Esophagus squamous epithelium (tissue), 5 donors: ENCODE measurements around the gene IFIT3. TPM values are rescaled to one million over a fixed set of nuclear protein-coding genes. Genes with fewer than 3 reads are reported as not detected.
A peak's percentile ranks its signal among the peaks of the same experiment; 100 is the strongest.

Source experiments
- DNase-seq: peaks from one replicate; lab custom pipeline; 2025; lab: John Stamatoyannopoulos, UW
- H3K27ac ChIP-seq, 4 donors: fragments of 200-600 bp; sonication (generic); one replicate each; pipeline ENCODE4 v1.5.1; 2016 to 2019; ENCODE audit warnings: mild to moderate bottlenecking in 1 of 4
- H3K27me3 ChIP-seq, 4 donors: fragments of 200-600 bp; sonication (generic); 1 replicate in 3 of 4; 2 replicates in 1 of 4; pipeline versions ENCODE4 v1.5.1 to v1.6.0; 2017 to 2021; ENCODE audit warnings: antibody characterized with exemption in 1 of 4
- H3K36me3 ChIP-seq, 3 donors: fragments of 200-600 bp; sonication (generic); one replicate each; pipeline ENCODE4 v1.5.1; 2016 to 2019
- H3K4me1 ChIP-seq, 3 donors: fragments of 200-600 bp; sonication (generic); one replicate each; pipeline ENCODE4 v1.5.1; 2017 to 2019
- H3K4me3 ChIP-seq, 4 donors: fragments of 200-600 bp; sonication (generic); 1 replicate in 3 of 4; 2 replicates in 1 of 4; pipeline ENCODE4 v1.5.1; 2016 to 2019; ENCODE audit warnings: mild to moderate bottlenecking in 2 of 4, moderate library complexity in 1 of 4
- H3K9me3 ChIP-seq, 3 donors: fragments of 200-600 bp; sonication (generic); one replicate each; pipeline ENCODE4 v1.5.1; 2016 to 2019
- POLR2A ChIP-seq, 4 donors: fragments of 450-650 bp; IDR thresholded peaks; one replicate each; pipeline ENCODE4 v1.6.1; 2017; ENCODE audit warnings: antibody characterized with exemption in 4 of 4, mild to moderate bottlenecking in 4 of 4, moderate library complexity in 3 of 4
- WGBS, 2 donors: methylation state at CpG; one replicate each; pipeline ENCODE4 v1.1.5; 2018; 5-methylcytosine and 5-hydroxymethylcytosine counted together
- intact Hi-C: fragments of 100-400 bp; cut with DNase I; formaldehyde crosslinking; loops from one replicate; pipeline ENCODE4 v1.15.0; 2022
- total RNA-seq, 4 donors: library from RNA; depleted of rRNA; stranded (reverse); fragments of >200 nt; gene quantifications; one replicate each; pipeline ENCODE4 v1.1.0, GENCODE V29; 2016
- TF ChIP-seq, protein P1 (sequence below), 6 experiments: fragments of 450-650 bp in 4 of 6; fragments of 200-600 bp in 2 of 6; sonication (generic) in 2 of 6; IDR thresholded peaks; one replicate each; pipeline ENCODE4 v1.5.1; 2016 to 2019; ENCODE audit warnings: antibody characterized with exemption in 6 of 6, mild to moderate bottlenecking in 4 of 6, moderate library complexity in 4 of 6
- donor health status: DM: yes; HTN: yes; CAD: no.

Gene IFIT3
- total RNA-seq, 4 donors from 2014 or later, result 1.0 to 14.6 (median 4.2) TPM

GRCh38 chr10:89351780-89352597 lies 24.2 kb downstream of the IFIT3 start:
- Histone ChIP-seq H3K9me3 (no peaks in the 10 kb centered on the region), H3K4me3 (no peak overlapping the region), H3K27me3 (no peaks in the 10 kb centered on the region), H3K36me3 (no peaks in the 10 kb centered on the region), H3K4me1 (peaks cover 12 to 44% (median 29%) of the 10 kb centered on the region in 3 donors), H3K27ac (peak overlapping the region; percentile 20 to 83 (median 82))
- no peak for DNase-seq
- 47 to 58% methylated on average over 12 of the region's 12 CpGs for WGBS, 2 donors
- TF ChIP-seq, protein P1, sequence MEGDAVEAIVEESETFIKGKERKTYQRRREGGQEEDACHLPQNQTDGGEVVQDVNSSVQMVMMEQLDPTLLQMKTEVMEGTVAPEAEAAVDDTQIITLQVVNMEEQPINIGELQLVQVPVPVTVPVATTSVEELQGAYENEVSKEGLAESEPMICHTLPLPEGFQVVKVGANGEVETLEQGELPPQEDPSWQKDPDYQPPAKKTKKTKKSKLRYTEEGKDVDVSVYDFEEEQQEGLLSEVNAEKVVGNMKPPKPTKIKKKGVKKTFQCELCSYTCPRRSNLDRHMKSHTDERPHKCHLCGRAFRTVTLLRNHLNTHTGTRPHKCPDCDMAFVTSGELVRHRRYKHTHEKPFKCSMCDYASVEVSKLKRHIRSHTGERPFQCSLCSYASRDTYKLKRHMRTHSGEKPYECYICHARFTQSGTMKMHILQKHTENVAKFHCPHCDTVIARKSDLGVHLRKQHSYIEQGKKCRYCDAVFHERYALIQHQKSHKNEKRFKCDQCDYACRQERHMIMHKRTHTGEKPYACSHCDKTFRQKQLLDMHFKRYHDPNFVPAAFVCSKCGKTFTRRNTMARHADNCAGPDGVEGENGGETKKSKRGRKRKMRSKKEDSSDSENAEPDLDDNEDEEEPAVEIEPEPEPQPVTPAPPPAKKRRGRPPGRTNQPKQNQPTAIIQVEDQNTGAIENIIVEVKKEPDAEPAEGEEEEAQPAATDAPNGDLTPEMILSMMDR (IDR thresholded peaks at IDR 0.05), result no peak
- no peak for TF ChIP-seq POLR2A (IDR thresholded peaks at IDR 0.05)
- intact Hi-C loops, result no loop called here

DNA sequence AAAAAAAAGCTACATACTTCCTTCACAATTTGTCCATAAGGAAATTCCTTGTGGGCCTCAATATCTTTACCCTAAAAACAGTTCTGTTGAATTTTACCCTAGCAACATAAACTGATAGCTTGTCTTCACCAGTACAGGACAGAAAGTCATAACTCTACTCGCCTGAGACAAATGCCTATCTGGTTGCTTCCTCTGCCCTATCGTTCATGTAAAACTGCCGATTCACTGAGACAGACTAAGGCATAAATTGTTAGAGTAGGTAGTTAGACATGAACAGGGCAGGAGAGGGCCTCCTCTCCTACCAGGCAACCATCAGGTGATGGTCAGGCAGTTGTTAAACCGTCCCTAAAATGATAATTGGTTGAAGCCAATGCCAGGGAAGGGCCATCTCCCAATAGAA lies 25.0 kb downstream of the IFIT3 start:
- Histone ChIP-seq H3K27ac (peak overlapping the region in 1 of 4 donors; percentile 83), H3K9me3 (no peaks in the 10 kb centered on the region), H3K4me1 (peaks cover 12 to 35% (median 23%) of the 10 kb centered on the region in 3 donors), H3K4me3 (no peak overlapping the region), H3K27me3 (no peaks in the 10 kb centered on the region), H3K36me3 (no peaks in the 10 kb centered on the region)
- no peak for TF ChIP-seq POLR2A (IDR thresholded peaks at IDR 0.05)
- TF ChIP-seq, protein P1 (IDR thresholded peaks at IDR 0.05), result no peak
- no peak for DNase-seq
- intact Hi-C loops, result no loop called here
- 64 to 79% methylated on average over 3 to 4 of the region's 4 CpGs for WGBS, 2 donors

- no peaks in the 10 kb centered on the region for H3K9me3 ChIP-seq
- TF ChIP-seq, protein P1 (IDR thresholded peaks at IDR 0.05), result no peak
- TF ChIP-seq POLR2A (IDR thresholded peaks at IDR 0.05), result no peak
- no peaks in the 10 kb centered on the region for H3K36me3 ChIP-seq
- DNase-seq, result no peak
- no peak overlapping the region for H3K4me3 ChIP-seq
- no peaks in the 10 kb centered on the region for H3K27me3 ChIP-seq
- WGBS, 2 donors, result 97 to 100% methylated on average over 2 of the region's 2 CpGs
- H3K27ac ChIP-seq, result no peak overlapping the region
- peaks cover 12 to 20% (median 18%) of the 10 kb centered on the region in 3 donors for H3K4me1 ChIP-seq
- intact Hi-C loops, result no loop called here
Measured at GRCh38 chr10:89355394-89355931, 27.7 kb downstream of the IFIT3 start.

DNA sequence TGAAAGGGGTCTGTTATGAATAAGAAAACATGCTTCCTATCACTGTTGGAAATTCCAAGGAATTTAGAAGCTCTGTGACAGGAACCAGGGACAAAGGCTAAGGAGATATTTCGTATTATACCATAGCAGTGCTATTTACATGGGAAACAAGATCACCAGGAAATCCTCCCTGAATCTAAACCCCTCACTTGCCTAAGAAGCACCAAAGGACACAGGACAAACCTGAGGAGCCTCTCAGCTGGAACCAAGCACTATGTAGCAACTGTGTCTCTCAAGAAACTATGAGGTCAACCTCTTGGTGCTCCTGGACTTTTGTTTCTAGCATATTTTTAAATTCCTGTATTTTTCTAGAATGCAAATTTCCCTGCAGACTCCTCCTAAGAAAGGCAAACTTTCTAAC lies 29.3 kb downstream of the IFIT3 start:
- WGBS, 2 donors, result 72 to 78% methylated on average over 1 of the region's 1 CpG
- H3K4me3 ChIP-seq, result no peak overlapping the region
- intact Hi-C loops, result no loop called here
- H3K36me3 ChIP-seq, result no peaks in the 10 kb centered on the region
- TF ChIP-seq, protein P1 (IDR thresholded peaks at IDR 0.05), result no peak
- TF ChIP-seq POLR2A (IDR thresholded peaks at IDR 0.05), result no peak
- no peak overlapping the region for H3K27ac ChIP-seq
- DNase-seq, result no peak
- peaks cover 0 to 5% (median 1%) of the 10 kb centered on the region in 3 donors for H3K4me1 ChIP-seq
- H3K27me3 ChIP-seq, result no peaks in the 10 kb centered on the region
- H3K9me3 ChIP-seq, result no peaks in the 10 kb centered on the region

GRCh38 chr10:89357975-89358374 lies 30.2 kb downstream of the IFIT3 start:
- intact Hi-C loops, result no loop called here
- DNase-seq, result no peak
- H3K4me1 ChIP-seq, result peaks cover 0 to 10% (median 0%) of the 10 kb centered on the region in 3 donors
- H3K27ac ChIP-seq, result no peak overlapping the region
- no peaks in the 10 kb centered on the region for H3K36me3 ChIP-seq
- no peak overlapping the region for H3K4me3 ChIP-seq
- TF ChIP-seq, protein P1 (IDR thresholded peaks at IDR 0.05), result no peak
- TF ChIP-seq POLR2A (IDR thresholded peaks at IDR 0.05), result no peak
- H3K27me3 ChIP-seq, result no peaks in the 10 kb centered on the region
- WGBS, 2 donors, result 67 to 82% methylated on average over 2 of the region's 2 CpGs
- no peaks in the 10 kb centered on the region for H3K9me3 ChIP-seq
